Activated CD8-positive, alpha-beta memory T cell treated with anti-CD3 and anti-CD28 coated beads for 1 hour (primary cell): ENCODE data around the gene RASA3.

ENCODE experiments used
- DNase-seq, 2 donors: peaks; one replicate each; pipeline ENCODE4 v3.0.0-alpha.2; 2020; ENCODE audit warnings: low read depth in 1 of 2; ENCODE audit errors: extremely low read depth in 1 of 2

RASA3 gene

GRCh38 chr13:114058051-114058867 is 74.2 kb downstream of the RASA3 start:
- no peak for DNase-seq

DNA sequence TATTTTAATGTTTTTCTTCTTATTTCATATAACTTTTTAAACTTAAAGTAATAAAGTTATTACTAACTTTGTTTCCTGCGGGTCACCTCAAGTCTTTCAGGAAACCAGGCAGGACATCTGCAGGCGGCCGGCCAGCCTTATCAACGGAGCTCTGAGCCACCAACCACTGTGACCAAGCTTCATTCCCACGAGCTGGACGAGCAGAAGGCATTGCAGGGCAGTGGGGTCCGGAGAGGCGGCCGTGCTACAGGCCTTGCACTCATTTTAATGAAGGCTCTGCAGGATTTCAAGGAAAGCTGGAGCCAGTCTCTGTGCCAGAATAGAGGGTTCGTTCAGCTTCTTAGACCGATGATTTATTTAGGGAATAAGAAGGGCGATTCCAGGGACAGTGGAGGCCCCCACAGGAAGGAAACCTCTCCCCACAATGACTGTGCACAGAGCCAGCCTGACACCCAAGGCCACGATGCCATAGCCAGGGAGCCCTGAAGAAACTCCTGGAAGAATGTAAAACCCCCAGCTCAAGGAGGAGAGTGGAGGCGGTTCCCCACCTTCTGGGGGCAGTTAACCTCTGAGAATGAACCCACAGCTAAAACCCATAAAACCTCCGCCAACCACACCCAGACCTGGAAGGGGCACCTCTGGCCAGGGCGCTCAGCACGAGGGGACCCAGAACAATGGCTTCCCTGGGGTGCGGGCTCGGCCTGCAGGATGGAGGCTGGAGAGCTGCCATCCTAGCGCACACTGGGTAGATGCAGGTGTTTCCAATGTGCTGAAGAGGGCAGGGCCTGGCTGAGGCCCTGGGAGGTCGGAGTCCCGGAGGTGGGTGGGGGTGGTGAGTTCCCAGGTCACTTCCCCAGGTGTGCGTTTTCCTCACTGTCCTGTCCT is 75.0 kb downstream of the RASA3 start:
- no peak for DNase-seq

- no peak for DNase-seq
Observed at GRCh38 chr13:114056205-114057013, 76.0 kb downstream of the RASA3 start.

GRCh38 chr13:114055766-114056165 is 76.7 kb downstream of the RASA3 start:
- no peak for DNase-seq

GRCh38 chr13:114054830-114055439 is 77.5 kb downstream of the RASA3 start:
- no peak for DNase-seq

DNA sequence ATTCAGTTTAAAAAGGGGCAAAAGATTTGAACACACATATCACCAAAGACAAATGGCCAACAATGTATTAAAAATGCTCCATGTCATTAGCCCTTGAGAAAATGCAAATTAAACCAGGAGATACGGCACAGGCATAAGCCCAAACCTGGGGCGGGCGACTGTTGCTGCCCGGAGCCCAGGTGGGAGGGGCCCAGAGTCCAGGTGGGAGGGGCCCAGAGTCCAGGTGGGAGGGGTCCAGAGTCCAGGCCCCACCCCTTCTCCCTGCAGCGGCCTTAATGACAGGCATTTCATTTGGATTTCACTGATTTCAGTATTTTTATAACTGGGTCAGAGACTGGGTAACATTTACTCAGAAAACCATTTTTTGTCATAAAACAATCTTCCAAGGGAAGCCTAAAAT is 78.2 kb downstream of the RASA3 start:
- DNase-seq: no peak

GRCh38 chr13:114053026-114053425 is 79.4 kb downstream of the RASA3 start:
- no peak for DNase-seq

- DNase-seq: no peak
Observed at GRCh38 chr13:114050536-114051450, 81.6 kb downstream of the RASA3 start.

DNA sequence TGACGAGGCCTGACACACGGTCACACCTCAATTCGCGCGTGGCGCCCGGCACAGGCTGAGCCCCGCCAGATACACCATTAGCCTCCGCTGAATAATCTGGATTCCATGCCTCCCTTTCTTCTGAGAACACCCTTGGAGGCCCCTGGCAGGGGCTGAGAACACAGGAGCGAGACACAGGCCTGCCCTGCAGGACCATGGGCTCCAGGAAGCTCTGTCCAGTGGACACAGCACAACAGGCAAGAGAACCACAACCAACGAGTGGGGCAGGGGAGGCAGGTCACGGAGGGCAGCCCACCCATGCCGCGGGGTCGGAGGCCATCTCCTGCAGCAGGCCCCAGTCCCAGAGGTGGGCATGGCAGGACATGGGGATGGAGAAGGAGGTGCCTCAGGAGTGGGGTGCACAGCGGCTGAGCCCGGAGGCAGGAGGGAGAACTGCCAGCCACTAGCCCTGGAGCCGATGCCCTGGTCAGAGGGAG is 82.8 kb downstream of the RASA3 start:
- no peak for DNase-seq

DNA sequence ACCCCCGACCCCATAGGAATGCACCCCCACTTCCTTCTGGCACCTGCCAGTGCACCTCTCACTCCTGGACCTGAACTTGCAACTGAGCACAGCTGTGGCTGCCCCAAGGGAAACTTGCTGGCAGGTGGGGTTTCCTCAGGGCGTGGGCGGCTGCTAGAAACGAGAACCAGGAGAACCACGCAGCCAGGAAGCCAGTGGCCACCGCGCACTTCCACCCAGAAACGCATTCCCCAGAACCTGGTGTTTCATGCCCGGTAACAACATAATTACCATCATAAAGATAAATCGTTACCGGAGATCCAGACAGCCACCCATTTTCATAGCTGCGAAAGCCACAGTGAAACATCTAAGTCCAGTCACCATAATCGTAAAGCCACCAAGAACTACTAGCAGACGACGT is 83.4 kb downstream of the RASA3 start:
- DNase-seq: no peak

DNA sequence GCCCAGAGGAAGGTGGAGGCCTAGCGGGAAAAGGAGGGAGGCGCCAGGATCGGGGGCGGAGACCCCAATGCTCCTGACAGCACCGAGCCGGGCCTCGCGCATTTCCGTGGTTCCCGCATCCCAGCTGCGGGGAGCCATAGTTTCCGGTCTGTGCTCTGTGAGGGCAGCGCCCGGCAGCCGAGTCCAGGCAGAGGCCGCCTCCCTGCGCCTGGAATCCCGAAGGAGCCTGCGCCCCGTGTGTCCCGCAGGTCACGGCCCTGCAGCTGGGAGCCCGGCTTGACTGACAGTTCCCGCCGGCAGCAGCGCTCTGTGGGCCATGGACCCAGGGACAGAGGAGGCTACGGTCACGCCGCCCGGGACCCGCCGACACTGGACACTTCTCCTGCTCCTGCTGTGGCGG is 84.0 kb downstream of the RASA3 start:
- no peak for DNase-seq

GRCh38 chr13:114047358-114047881 is 85.0 kb downstream of the RASA3 start:
- DNase-seq: no peak

- DNase-seq: no peak
Observed at GRCh38 chr13:114046431-114046975, 85.9 kb downstream of the RASA3 start.

DNA sequence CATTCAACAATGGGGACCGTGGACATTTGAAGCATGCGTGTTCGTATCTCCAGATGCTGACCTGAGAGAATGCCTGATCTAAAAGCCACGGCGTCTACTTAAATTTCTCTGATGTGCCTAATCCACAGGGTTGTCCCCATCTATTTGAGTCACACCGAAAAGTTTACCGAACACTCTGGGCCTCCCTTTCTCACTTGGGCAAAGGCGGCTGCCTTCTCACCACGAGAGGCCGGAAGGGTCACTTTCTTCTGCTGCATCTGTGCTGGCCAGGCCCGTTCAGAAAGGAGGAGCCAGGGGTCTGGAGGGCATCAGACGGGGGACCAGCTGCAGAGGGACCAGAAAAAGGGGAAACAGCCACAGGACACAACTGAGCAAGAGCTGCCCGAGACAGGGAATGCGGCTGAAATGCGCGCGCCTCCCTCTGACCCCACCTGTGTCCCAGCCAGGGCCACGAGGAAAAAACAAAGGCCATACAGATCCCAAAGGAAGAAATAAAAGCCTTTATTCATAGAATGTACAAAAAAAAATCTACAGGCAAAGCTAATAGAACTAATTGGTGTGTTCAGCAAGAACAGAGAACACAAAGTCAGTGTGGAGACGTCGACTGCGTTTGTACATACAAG is 87.2 kb downstream of the RASA3 start:
- DNase-seq: no peak

- no peak for DNase-seq
Observed at GRCh38 chr13:114044486-114044885, 87.9 kb downstream of the RASA3 start.

DNA sequence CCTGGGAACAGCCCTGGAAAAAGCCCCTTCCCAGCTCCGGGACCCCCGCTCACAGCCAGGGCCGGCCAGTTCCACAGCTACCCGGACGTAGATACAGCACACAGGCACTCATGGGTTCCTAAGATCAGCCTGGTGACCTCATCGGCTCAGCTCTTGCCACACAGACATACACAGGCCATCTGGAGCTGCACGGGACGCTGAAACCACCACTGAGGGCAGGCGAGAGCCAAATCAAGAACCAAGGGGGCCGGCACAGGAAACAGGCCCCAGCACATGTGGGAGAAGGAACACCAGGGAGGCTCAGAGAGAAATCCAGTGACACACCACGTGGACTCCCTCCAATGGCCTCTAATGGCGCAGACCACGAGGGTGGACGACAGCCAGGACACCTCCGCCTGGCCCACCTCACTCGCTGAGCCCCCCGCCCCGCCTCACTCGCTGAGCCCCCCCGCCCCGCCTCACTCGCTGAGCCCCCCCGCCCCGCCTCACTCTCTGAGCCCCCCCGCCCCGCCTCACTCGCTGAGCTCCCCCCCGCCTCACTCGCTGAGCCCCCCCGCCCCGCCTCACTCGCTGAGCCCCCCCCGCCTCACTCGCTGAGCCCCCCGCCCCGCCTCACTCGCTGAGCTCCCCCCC is 88.9 kb downstream of the RASA3 start:
- DNase-seq: no peak

DNA sequence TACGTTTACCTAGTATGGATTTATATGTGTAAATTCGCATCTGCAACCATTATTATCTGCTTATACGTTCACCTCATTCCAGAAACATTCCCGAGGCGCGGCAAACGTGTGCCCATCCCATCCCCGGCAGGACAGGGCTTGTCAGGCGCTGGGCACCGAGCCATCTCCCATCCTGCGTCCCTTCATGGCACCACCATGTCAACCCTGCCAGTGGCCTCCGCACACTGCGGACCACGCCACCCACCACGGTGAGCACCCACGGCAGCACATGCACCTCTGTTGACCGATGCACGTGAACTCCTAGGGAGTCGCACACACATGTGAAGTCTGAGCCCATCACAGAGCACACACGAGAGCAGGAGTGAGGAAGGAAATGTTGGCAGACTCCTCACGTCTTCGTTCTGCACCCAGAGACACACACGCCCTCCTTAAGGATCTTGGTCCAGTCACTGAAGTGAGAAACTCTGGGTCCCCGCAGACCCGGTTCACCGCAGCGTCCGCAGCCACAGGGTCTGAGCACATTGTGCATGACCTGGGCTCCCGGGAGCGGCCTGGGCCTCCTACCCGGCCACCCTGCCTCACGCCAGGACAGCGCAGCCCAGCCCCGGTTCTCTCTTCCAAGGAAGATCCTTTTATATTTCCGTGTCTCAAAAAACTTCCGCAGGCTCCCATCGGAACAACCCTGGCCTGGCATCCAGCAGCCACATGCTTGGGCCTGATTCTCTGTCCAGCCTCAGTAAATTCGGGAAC is 90.2 kb downstream of the RASA3 start:
- no peak for DNase-seq
